Right atrium auricular region (tissue), 2 donors: ENCODE data around the gene NEK5. TPM values are rescaled to one million over a fixed set of nuclear protein-coding genes. Genes with fewer than 3 reads are reported as not detected.
"Not testable (repeated sequence)": the region's sequence is repeated elsewhere in the genome, so short reads cannot be mapped to it uniquely, and the experiment has no call there.

Experiments used
- DNase-seq: peaks from one replicate; pipeline ENCODE4 v3.0.0-alpha.2; 2019; ENCODE audit warnings: low spot score
- H3K27ac ChIP-seq, 2 donors: fragments of 200-600 bp; sonication (generic); 1 replicate in 1 of 2; 2 replicates in 1 of 2; pipeline ENCODE4 v1.5.1; 2016 to 2019
- H3K27me3 ChIP-seq, 2 donors: fragments of 200-600 bp; sonication (generic); one replicate each; pipeline versions ENCODE4 v1.5.1 to v1.6.0; 2017 to 2019
- H3K36me3 ChIP-seq: fragments of 200-600 bp; sonication (generic); one replicate; pipeline ENCODE4 v1.5.1; 2016
- H3K4me1 ChIP-seq, 2 donors: fragments of 200-600 bp; sonication (generic); one replicate each; pipeline versions ENCODE4 v1.5.1 to v1.6.0; 2017 to 2019
- H3K4me3 ChIP-seq, 2 donors: fragments of 200-600 bp; sonication (generic); 1 replicate in 1 of 2; 2 replicates in 1 of 2; pipeline ENCODE4 v1.5.1; 2017 to 2019; ENCODE audit warnings: mild to moderate bottlenecking in 1 of 2, moderate library complexity in 1 of 2
- H3K9me3 ChIP-seq, 2 donors: fragments of 200-600 bp; sonication (generic); one replicate each; pipeline ENCODE4 v1.5.1; 2019
- CTCF ChIP-seq, 2 donors: fragments of 200-600 bp; sonication (generic); IDR thresholded peaks; one replicate each; pipeline ENCODE4 v1.5.1; 2019; ENCODE audit warnings: antibody characterized with exemption in 2 of 2
- total RNA-seq, 2 donors: library from RNA; depleted of rRNA; stranded (reverse); fragments of >200 nt; gene quantifications; one replicate each; pipeline ENCODE4 v1.1.0, GENCODE V29; 2016

NEK5 gene
- total RNA-seq = 1 to 10 TPM in 1 of 2 donors, under 1 TPM in 1; 0.55 to 1.1 TPM

- H3K27ac ChIP-seq = peak within 1 kb of the TSS in 1 of 2 donors; percentile 18
- H3K4me1 ChIP-seq = peaks cover 0 to 8% of the 10 kb centered on the region in 2 donors
- no peaks in the 10 kb centered on the region for H3K9me3 ChIP-seq
- TF ChIP-seq CTCF (IDR thresholded peaks at IDR 0.05) = peak; percentile 84 to 90
- H3K4me3 ChIP-seq = peak within 1 kb of the TSS; percentile 50 to 66
- H3K36me3 ChIP-seq = peaks cover 23% of the 10 kb centered on the region
- no peaks in the 10 kb centered on the region for H3K27me3 ChIP-seq
- DNase-seq = no peak
These were observed at the start of gene NEK5 for GRCh38 chr13:52128714-52129700. Gene NEK5, minus strand, starts transcription at chr13:52129073. Its CDS starts 1,591 bp downstream, at chr13:52127482.

- no peak overlapping the region for H3K4me3 ChIP-seq
- TF ChIP-seq CTCF (IDR thresholded peaks at IDR 0.05) = no peak
- no peak overlapping the region for H3K27ac ChIP-seq
- H3K9me3 ChIP-seq = no peaks in the 10 kb centered on the region
- peaks cover 0 to 8% of the 10 kb centered on the region in 2 donors for H3K4me1 ChIP-seq
- H3K36me3 ChIP-seq = peaks cover 60% of the 10 kb centered on the region
- no peaks in the 10 kb centered on the region for H3K27me3 ChIP-seq
- no peak for DNase-seq
These were observed 48.4 kb upstream of the NEK5 start for GRCh38 chr13:52177276-52177675.

GRCh38 chr13:52173970-52174369 lies 45.1 kb upstream of the NEK5 start:
- DNase-seq, H3K4me3 ChIP-seq, H3K4me1 ChIP-seq, H3K9me3 ChIP-seq, H3K27ac ChIP-seq, H3K27me3 ChIP-seq: not testable (repeated sequence)
- H3K36me3 ChIP-seq = peaks cover 56% of the 10 kb centered on the region

- Histone ChIP-seq H3K27me3 (no peaks in the 10 kb centered on the region), H3K9me3 (no peaks in the 10 kb centered on the region), H3K4me1 (no peaks in the 10 kb centered on the region), H3K27ac (no peak overlapping the region), H3K4me3 (no peak overlapping the region), H3K36me3 (peaks cover 62% of the 10 kb centered on the region)
- no peak for TF ChIP-seq CTCF (IDR thresholded peaks at IDR 0.05)
- DNase-seq = no peak
These were observed 44.5 kb upstream of the NEK5 start for GRCh38 chr13:52173373-52173772.

DNA sequence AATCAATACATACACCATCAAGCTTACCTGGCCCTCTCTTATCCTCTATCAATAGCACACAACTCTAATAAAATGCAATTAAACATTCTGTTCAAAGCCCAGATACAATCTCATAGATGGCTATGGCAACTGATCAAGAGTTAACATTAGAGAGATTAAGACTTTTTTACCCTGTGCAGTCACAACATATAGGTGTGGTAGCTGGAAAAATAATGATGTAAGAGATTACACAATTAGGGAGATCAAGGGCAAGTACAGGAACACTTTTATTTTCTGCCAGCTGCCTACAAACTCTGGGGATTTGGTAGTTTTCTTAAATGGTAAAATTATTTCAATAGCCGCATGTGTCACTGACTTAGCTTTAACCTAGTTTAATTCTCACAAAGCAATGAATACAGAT lies 42.8 kb upstream of the NEK5 start:
- not testable (repeated sequence) for DNase-seq
- peaks cover 67% of the 10 kb centered on the region for H3K36me3 ChIP-seq

GRCh38 chr13:52170828-52171391 lies 42.0 kb upstream of the NEK5 start:
- H3K4me1 ChIP-seq, H3K27me3 ChIP-seq, H3K9me3 ChIP-seq, H3K4me3 ChIP-seq, H3K27ac ChIP-seq, DNase-seq: not testable (repeated sequence)
- peaks cover 72% of the 10 kb centered on the region for H3K36me3 ChIP-seq

More for the DNA sequence above, 42.8 kb upstream of the NEK5 start:
- H3K9me3 ChIP-seq, H3K4me1 ChIP-seq, H3K27ac ChIP-seq, H3K27me3 ChIP-seq, H3K4me3 ChIP-seq: not testable (repeated sequence)

DNA sequence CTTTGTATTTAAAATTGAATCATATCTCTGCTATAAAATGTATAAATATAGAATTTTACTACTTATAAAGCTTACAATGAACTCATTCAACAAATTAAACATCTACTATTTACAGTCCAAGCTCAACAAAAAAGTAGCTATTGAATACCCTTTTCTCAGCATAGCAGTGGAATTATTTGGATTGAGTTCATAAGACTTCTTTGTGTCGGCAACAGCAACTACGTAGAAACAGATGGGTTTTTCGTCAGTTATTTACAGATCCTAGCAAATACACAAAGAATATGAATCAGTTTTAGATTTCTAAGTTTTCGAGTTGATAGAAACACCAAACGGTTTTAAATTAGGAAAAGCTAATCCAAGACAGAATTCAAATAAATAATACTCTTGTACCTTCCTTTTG lies 41.0 kb upstream of the NEK5 start:
- H3K9me3 ChIP-seq = no peaks in the 10 kb centered on the region
- no peak for DNase-seq
- no peak for TF ChIP-seq CTCF (IDR thresholded peaks at IDR 0.05)

More for the DNA sequence above, 41.0 kb upstream of the NEK5 start:
- Histone ChIP-seq H3K4me3 (no peak overlapping the region), H3K36me3 (peaks cover 65% of the 10 kb centered on the region), H3K4me1 (no peaks in the 10 kb centered on the region), H3K27me3 (no peaks in the 10 kb centered on the region), H3K27ac (no peak overlapping the region)
